ENCODE data around the gene NTM.

DNA sequence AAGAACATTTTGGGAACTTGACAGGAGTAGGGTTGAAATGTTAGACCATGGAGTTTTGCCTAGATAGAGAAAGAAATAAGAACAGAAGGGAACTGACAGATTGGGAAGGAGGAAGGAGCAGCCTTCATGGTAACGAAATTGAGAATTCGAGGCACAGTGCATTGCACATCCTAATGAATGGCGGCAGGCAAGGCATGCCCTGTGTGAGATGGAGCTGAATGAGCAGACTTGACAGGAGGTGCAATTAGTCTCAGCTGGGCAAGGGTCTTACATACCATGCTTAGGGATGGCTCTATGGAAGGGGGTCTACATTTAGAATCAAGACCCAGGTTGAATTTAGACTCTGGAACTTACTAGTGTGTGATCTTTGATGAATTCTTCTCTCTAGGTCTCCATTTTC lies 25.0 kb upstream of the NTM start:
- TF ChIP-seq, protein P1, sequence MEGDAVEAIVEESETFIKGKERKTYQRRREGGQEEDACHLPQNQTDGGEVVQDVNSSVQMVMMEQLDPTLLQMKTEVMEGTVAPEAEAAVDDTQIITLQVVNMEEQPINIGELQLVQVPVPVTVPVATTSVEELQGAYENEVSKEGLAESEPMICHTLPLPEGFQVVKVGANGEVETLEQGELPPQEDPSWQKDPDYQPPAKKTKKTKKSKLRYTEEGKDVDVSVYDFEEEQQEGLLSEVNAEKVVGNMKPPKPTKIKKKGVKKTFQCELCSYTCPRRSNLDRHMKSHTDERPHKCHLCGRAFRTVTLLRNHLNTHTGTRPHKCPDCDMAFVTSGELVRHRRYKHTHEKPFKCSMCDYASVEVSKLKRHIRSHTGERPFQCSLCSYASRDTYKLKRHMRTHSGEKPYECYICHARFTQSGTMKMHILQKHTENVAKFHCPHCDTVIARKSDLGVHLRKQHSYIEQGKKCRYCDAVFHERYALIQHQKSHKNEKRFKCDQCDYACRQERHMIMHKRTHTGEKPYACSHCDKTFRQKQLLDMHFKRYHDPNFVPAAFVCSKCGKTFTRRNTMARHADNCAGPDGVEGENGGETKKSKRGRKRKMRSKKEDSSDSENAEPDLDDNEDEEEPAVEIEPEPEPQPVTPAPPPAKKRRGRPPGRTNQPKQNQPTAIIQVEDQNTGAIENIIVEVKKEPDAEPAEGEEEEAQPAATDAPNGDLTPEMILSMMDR (IDR thresholded peaks at IDR 0.05 in 8 of 11, conservative IDR thresholded peaks at IDR 0.05 in 3 of 11), result no peak
- TF ChIP-seq POLR2AphosphoS5 (IDR thresholded peaks at IDR 0.05), result no peak

Measured in spleen (tissue), 7 donors.